ENCODE results near the gene VCAN. TPM values are rescaled to one million over a fixed set of nuclear protein-coding genes. Genes with fewer than 3 reads are reported as not detected.

The VCAN gene
- total and polyA plus RNA-seq, 2 donors (not counting 1 experiment from before 2014, with no cell fraction given) = 2.0 TPM; not detected in 1

GRCh38 chr5:83540783-83541182 is 69.2 kb downstream of the VCAN start:
- WGBS (ENCODE audit: insufficient coverage) = 100% methylated on average over 3 of the region's 3 CpGs
- H3K27ac Mint-ChIP-seq = no peak overlapping the region

DNA sequence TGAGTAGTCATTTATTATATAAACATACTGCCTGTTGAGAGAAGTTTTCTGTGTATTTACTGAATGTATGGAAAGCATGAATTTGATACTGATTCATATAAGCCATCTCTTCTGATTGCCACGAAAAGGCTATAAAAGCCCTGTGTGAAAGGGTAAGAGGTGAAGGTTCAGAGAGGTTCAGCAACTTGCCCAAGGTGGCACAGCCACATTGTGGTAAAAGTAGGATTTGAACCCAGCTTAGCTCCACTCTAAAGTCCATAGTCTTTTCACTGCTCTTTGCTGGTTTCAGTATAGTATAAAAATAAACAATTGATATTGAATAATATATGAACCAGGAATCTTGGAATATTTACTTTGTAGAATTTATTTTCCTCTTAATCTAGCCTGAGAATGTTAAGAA is 71.3 kb downstream of the VCAN start:
- Mint-ChIP-seq H3K27ac (no peak overlapping the region), H3K4me1 (peaks cover 7% of the 10 kb centered on the region), H3K4me3 (no peak overlapping the region), H3K27me3 (no peaks in the 10 kb centered on the region), H3K9me3 (ENCODE audit: insufficient read depth) (no peaks in the 10 kb centered on the region)
- ChIA-PET CTCF (no interaction called here), POLR2A (no interaction called here)
- H2AFZ ChIP-seq (ENCODE audit: insufficient read depth, low read depth, low read length, poor library complexity, severe bottlenecking) = no peak overlapping the region
- H3K4me2 ChIP-seq (replicated peaks; ENCODE audit: low read depth, low read length, poor library complexity, severe bottlenecking) = no peak overlapping the region
- H3K79me2 ChIP-seq (ENCODE audit: control insufficient read depth, insufficient read depth, low read length) = no peaks in the 10 kb centered on the region
- no peak for ATAC-seq (ENCODE audit: low read depth)
- peaks cover 0 to 2% (median 0%) of the 10 kb centered on the region in 3 donors for H3K9me3 ChIP-seq (ENCODE audit: control extremely low read depth in 1 of 3, control insufficient read depth in 2 of 3, insufficient read depth in 1 of 3, low read length in 2 of 3)
- no peak overlapping the region for H3K9ac ChIP-seq (ENCODE audit: low read length)
- no CpG with 5 or more reads among the region's 1 CpG for WGBS (ENCODE audit: insufficient coverage)
- TF ChIP-seq, protein P1, sequence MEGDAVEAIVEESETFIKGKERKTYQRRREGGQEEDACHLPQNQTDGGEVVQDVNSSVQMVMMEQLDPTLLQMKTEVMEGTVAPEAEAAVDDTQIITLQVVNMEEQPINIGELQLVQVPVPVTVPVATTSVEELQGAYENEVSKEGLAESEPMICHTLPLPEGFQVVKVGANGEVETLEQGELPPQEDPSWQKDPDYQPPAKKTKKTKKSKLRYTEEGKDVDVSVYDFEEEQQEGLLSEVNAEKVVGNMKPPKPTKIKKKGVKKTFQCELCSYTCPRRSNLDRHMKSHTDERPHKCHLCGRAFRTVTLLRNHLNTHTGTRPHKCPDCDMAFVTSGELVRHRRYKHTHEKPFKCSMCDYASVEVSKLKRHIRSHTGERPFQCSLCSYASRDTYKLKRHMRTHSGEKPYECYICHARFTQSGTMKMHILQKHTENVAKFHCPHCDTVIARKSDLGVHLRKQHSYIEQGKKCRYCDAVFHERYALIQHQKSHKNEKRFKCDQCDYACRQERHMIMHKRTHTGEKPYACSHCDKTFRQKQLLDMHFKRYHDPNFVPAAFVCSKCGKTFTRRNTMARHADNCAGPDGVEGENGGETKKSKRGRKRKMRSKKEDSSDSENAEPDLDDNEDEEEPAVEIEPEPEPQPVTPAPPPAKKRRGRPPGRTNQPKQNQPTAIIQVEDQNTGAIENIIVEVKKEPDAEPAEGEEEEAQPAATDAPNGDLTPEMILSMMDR (IDR thresholded peaks at IDR 0.05) = no peak
- no peak for TF ChIP-seq EZH2 (IDR thresholded peaks at IDR 0.05; ENCODE audit: borderline replicate concordance, insufficient read depth, low read depth, low read length, poor library complexity, severe bottlenecking)
- H3K27ac ChIP-seq (ENCODE audit: low read length in 2 of 2) = no peak overlapping the region
- intact Hi-C loops (cut with micrococcal nuclease) = no loop called here
- no peaks in the 10 kb centered on the region for H3K36me3 ChIP-seq (replicated peaks in 1 of 2; ENCODE audit: control extremely low read depth in 1 of 2, control insufficient read depth in 1 of 2, extremely low read depth in 1 of 2, insufficient read depth in 2 of 2, low read length in 1 of 2)
- DNase-seq = no peak
- no peaks in the 10 kb centered on the region for H3K27me3 ChIP-seq (replicated peaks in 1 of 4; ENCODE audit: control extremely low read depth in 1 of 4, control insufficient read depth in 3 of 4, insufficient read depth in 4 of 4, low read length in 3 of 4)
- H4K20me1 ChIP-seq (ENCODE audit: control insufficient read depth, insufficient read depth, low read length, poor library complexity, severe bottlenecking) = no peaks in the 10 kb centered on the region
- H3K4me1 ChIP-seq (ENCODE audit: control insufficient read depth in 2 of 2, insufficient read depth in 2 of 2, low read length in 2 of 2) = no peaks in the 10 kb centered on the region
- no peak overlapping the region for H3K4me3 ChIP-seq (ENCODE audit: control extremely low read depth in 1 of 5, extremely low read depth in 1 of 5, insufficient read depth in 1 of 5, low read depth in 2 of 5, low read length in 4 of 5)

More at GRCh38 chr5:83540783-83541182, 69.2 kb downstream of the VCAN start:
- Histone ChIP-seq H3K27ac (ENCODE audit: low read length in 2 of 2) (no peak overlapping the region), H3K79me2 (ENCODE audit: control insufficient read depth, insufficient read depth, low read length) (no peaks in the 10 kb centered on the region), H3K9ac (ENCODE audit: low read length) (no peak overlapping the region), H2AFZ (ENCODE audit: insufficient read depth, low read depth, low read length, poor library complexity, severe bottlenecking) (no peak overlapping the region), H3K27me3 (replicated peaks in 1 of 4; ENCODE audit: control extremely low read depth in 1 of 4, control insufficient read depth in 3 of 4, insufficient read depth in 4 of 4, low read length in 3 of 4) (no peaks in the 10 kb centered on the region), H3K4me3 (ENCODE audit: control extremely low read depth in 1 of 5, extremely low read depth in 1 of 5, insufficient read depth in 1 of 5, low read depth in 2 of 5, low read length in 4 of 5) (no peak overlapping the region), H3K4me2 (replicated peaks; ENCODE audit: low read depth, low read length, poor library complexity, severe bottlenecking) (no peak overlapping the region), H3K4me1 (ENCODE audit: control insufficient read depth in 2 of 2, insufficient read depth in 2 of 2, low read length in 2 of 2) (no peaks in the 10 kb centered on the region), H3K36me3 (replicated peaks in 1 of 2; ENCODE audit: control extremely low read depth in 1 of 2, control insufficient read depth in 1 of 2, extremely low read depth in 1 of 2, insufficient read depth in 2 of 2, low read length in 1 of 2) (no peaks in the 10 kb centered on the region), H4K20me1 (ENCODE audit: control insufficient read depth, insufficient read depth, low read length, poor library complexity, severe bottlenecking) (no peaks in the 10 kb centered on the region), H3K9me3 (ENCODE audit: control extremely low read depth in 1 of 3, control insufficient read depth in 2 of 3, insufficient read depth in 1 of 3, low read length in 2 of 3) (peaks cover 0 to 2% (median 0%) of the 10 kb centered on the region in 3 donors)
- DNase-seq = no peak
- intact Hi-C loops (cut with micrococcal nuclease) = no loop called here
- POLR2A ChIA-PET = no interaction called here
- CTCF ChIA-PET = no interaction called here
- H3K4me3 Mint-ChIP-seq = no peak overlapping the region
- ATAC-seq (ENCODE audit: low read depth) = no peak
- no peaks in the 10 kb centered on the region for H3K27me3 Mint-ChIP-seq
- H3K4me1 Mint-ChIP-seq = peaks cover 7% of the 10 kb centered on the region
- H3K9me3 Mint-ChIP-seq (ENCODE audit: insufficient read depth) = no peaks in the 10 kb centered on the region
- TF ChIP-seq, protein P1 (IDR thresholded peaks at IDR 0.05) = no peak

Measured in B cell (primary cell).